Testis (tissue), 3 donors: ENCODE data around the gene ACOX3. TPM values are rescaled to one million over a fixed set of nuclear protein-coding genes. Genes with fewer than 3 reads are reported as not detected.

ENCODE experiments used
- DNase-seq: peaks from one replicate; pipeline ENCODE4 v3.0.0-alpha.2; 2019
- H3K27ac ChIP-seq, 2 donors: fragments of 200-600 bp; sonication (generic); one replicate each; pipeline ENCODE4 v1.5.1; 2019
- H3K27me3 ChIP-seq: fragments of 200-600 bp; sonication (generic); one replicate; pipeline ENCODE4 v1.5.1; 2019
- H3K36me3 ChIP-seq: fragments of 200-600 bp; sonication (generic); one replicate; pipeline ENCODE4 v1.5.1; 2017; ENCODE audit warnings: low read depth; ENCODE audit errors: missing control alignments
- H3K4me1 ChIP-seq: fragments of 200-600 bp; sonication (generic); one replicate; pipeline ENCODE4 v1.5.1; 2019
- H3K4me3 ChIP-seq, 2 donors: fragments of 200-600 bp; sonication (generic); one replicate each; pipeline ENCODE4 v1.5.1; 2017 to 2019
- H3K9me3 ChIP-seq: fragments of 200-600 bp; sonication (generic); one replicate; pipeline ENCODE4 v1.5.1; 2017
- CTCF ChIP-seq, 3 experiments: fragments of 450-650 bp in 2 of 3; fragments of 200-600 bp in 1 of 3; sonication (generic) in 1 of 3; IDR thresholded peaks; one replicate each; pipeline ENCODE4 v1.5.1; 2016 to 2019; ENCODE audit warnings: antibody characterized with exemption in 3 of 3, mild to moderate bottlenecking in 2 of 3, moderate library complexity in 1 of 3
- POLR2A ChIP-seq: fragments of 450-650 bp; IDR thresholded peaks from one replicate; pipeline ENCODE4 v1.6.1; 2017; ENCODE audit warnings: antibody characterized with exemption, mild to moderate bottlenecking, moderate library complexity
- WGBS, 2 donors: methylation state at CpG; one replicate each; pipeline ENCODE4 v1.1.5; 2018; 5-methylcytosine and 5-hydroxymethylcytosine counted together
- intact Hi-C: fragments of 100-400 bp; cut with DNase I; formaldehyde crosslinking; loops from one replicate; pipeline ENCODE4 v1.15.1; 2023; ENCODE audit warnings: low total_unique reads
- polyA plus RNA-seq: library from polyadenylated mRNA; stranded (reverse); fragments of 350-450 nt; fragmentation: Illumina TruSeq; extraction: RNeasy Lipid Tissue Mini Kit (QIAGEN cat#74804); gene quantifications from one replicate; pipeline ENCODE4 v1.2.3, GENCODE V29; 2014; ENCODE audit warnings: low read depth, low replicate concordance; ENCODE audit not compliant: insufficient read depth
- total RNA-seq, 2 donors: library from RNA; depleted of rRNA; stranded (reverse); fragments of >200 nt; gene quantifications; one replicate each; pipeline ENCODE4 v1.2.3, GENCODE V29; 2016

ACOX3 gene
- total and polyA plus RNA-seq, 3 donors from 2014 or later = 8.6 to 35.9 (median 29.8) TPM

- Histone ChIP-seq H3K4me3 (no peak overlapping the region), H3K9me3 (no peaks in the 10 kb centered on the region), H3K27ac (peak overlapping the region; percentile 28 to 62), H3K4me1 (peaks cover 57% of the 10 kb centered on the region), H3K27me3 (no peaks in the 10 kb centered on the region), H3K36me3 (no peaks in the 10 kb centered on the region)
- TF ChIP-seq POLR2A (no peak), CTCF (IDR thresholded peaks at IDR 0.05) (no peak)
- WGBS, 2 donors = 68 to 77% methylated on average over 20 to 21 of the region's 21 CpGs
- no peak for DNase-seq
- intact Hi-C loops = no loop called here
These were observed 6.1 kb downstream of the ACOX3 start for GRCh38 chr4:8434251-8435073.

GRCh38 chr4:8433136-8433535 lies 7.4 kb downstream of the ACOX3 start:
- peak overlapping the region; percentile 3 to 62 for H3K27ac ChIP-seq
- TF ChIP-seq CTCF (IDR thresholded peaks at IDR 0.05) (no peak), POLR2A (no peak)
- DNase-seq = no peak
- intact Hi-C loops = no loop called here
- peaks cover 45% of the 10 kb centered on the region for H3K4me1 ChIP-seq
- WGBS, 2 donors = 35 to 48% methylated on average over 5 of the region's 5 CpGs
- H3K27me3 ChIP-seq = no peaks in the 10 kb centered on the region
- H3K36me3 ChIP-seq = no peaks in the 10 kb centered on the region
- H3K4me3 ChIP-seq = no peak overlapping the region
- H3K9me3 ChIP-seq = no peaks in the 10 kb centered on the region

GRCh38 chr4:8431553-8431952 lies 9.0 kb downstream of the ACOX3 start:
- DNase-seq = no peak
- intact Hi-C loops = no loop called here
- H3K4me1 ChIP-seq = peaks cover 43% of the 10 kb centered on the region
- no peak overlapping the region for H3K4me3 ChIP-seq
- 91 to 94% methylated on average over 5 of the region's 5 CpGs for WGBS, 2 donors
- no peaks in the 10 kb centered on the region for H3K27me3 ChIP-seq
- no peak overlapping the region for H3K27ac ChIP-seq
- no peaks in the 10 kb centered on the region for H3K9me3 ChIP-seq
- H3K36me3 ChIP-seq = no peaks in the 10 kb centered on the region
- TF ChIP-seq CTCF (IDR thresholded peaks at IDR 0.05) = no peak
- TF ChIP-seq POLR2A = no peak

- Histone ChIP-seq H3K36me3 (no peaks in the 10 kb centered on the region), H3K9me3 (no peaks in the 10 kb centered on the region), H3K4me3 (peak overlapping the region; percentile 83 to 98), H3K27ac (peak overlapping the region; percentile 60 to 83), H3K27me3 (no peaks in the 10 kb centered on the region), H3K4me1 (peaks cover 27% of the 10 kb centered on the region)
- DNase-seq = peak; percentile 84
- intact Hi-C loops = no loop called here
- TF ChIP-seq POLR2A (no peak), CTCF (IDR thresholded peaks at IDR 0.05) (peak in 2 of 3 experiments; percentile 24 to 41)
- 2 to 4% methylated on average over 28 to 48 of the region's 56 CpGs for WGBS, 2 donors
These were observed 12.0 kb downstream of the ACOX3 start for GRCh38 chr4:8428288-8429097.
